ENCODE measurements around the gene LACRT.

- no peak for TF ChIP-seq CTCF (conservative IDR thresholded peaks at IDR 0.05)
- TF ChIP-seq ZFX (IDR thresholded peaks at IDR 0.05): no peak
These were observed 28.1 kb downstream of the LACRT start for GRCh38 chr12:54606556-54606955.

Data from C4-2B (cell line).